ENCODE measurements around the gene IGF2BP2. TPM values are rescaled to one million over a fixed set of nuclear protein-coding genes. Genes with fewer than 3 reads are reported as not detected.
"Not testable (repeated sequence)": the region's sequence is repeated elsewhere in the genome, so short reads cannot be mapped to it uniquely, and the experiment has no call there.

IGF2BP2 gene
- polyA plus RNA-seq, 3 donors: 94.1 to 123 (median 122) TPM

DNA sequence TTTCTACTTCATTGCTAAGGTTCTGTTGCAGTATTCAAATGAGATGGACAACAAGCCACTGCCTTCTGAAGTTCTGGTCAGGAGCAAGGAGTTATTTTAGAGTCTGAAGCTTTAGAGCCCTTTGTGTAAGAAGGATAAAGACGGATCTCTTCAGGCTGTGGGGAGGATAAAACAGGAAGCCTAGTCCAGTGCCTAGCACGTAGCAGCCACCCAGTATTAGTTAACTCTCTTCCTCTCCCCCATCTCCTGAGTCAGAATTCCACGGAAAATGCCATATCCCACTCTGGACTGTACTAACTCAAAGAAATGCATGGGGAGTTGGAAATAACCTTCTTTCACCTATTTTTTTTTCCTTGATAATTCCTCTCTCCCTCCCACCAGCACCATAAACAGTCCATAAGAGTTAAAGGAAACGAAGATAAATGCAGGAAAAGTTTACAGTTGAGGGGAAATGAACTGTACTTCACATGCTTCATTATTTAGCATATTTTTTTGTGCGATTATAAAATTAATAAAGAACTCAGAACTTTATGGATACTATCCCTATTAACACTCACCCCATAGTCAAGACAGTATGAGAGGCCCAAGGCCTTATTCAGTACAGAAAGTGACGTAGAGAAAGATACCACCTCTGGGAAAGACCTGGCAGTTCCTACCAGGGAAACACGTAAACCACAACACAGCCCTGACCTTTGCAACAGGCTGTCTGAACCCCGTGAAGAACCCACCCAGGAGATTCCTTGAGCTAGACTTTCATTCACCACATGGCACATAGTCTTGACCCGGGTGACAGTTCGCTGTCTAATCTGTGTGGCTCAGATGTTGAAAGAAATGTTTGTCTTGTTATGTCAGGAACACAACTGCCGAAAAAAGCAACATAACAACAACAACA is 9.2 kb downstream of the IGF2BP2 start:
- DNase-seq: no peak

DNA sequence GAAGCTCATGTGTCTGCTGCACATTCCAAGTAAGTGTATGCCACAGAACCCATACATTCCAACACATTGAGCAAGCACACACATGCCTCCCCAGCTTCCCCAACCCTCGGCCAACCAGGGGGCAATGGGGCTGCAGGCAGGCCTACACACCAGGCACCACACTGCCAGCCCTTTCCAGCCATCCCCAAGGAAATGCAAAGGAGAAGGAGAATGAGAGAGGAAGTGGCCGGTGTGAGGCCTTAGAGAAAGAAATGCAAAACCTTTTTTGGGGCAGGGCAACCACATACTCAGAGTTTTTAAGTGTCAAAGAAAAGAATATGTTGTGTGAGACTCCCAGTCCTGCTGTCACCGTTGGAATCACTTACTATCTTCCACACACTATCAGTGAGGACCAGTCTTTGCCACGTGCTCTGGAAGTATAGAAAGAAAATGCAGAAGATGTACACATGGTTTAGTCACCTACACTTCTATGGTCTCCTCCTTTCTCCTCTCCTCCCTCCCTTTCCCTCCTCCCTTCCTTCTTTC is 11.1 kb downstream of the IGF2BP2 start:
- no peak for DNase-seq

DNA sequence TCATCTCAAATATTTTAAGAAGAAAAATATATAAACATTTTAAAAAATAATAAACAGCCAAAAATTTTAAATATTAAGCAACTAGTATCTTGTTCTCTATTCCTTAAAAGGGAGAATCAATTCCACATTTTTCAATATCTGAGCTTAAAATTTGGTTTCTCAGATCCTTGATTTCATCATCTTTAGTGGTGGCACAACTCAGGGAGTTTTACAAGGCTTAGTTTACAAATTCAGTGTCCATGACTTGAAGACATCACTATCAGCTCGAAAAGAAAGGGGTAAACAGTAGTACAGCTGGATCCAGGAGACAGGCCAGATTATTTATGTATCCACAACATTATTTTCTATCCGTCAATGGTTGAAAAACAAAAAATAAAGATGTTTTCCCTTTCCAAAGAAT is 11.6 kb downstream of the IGF2BP2 start:
- no peak for DNase-seq

DNA sequence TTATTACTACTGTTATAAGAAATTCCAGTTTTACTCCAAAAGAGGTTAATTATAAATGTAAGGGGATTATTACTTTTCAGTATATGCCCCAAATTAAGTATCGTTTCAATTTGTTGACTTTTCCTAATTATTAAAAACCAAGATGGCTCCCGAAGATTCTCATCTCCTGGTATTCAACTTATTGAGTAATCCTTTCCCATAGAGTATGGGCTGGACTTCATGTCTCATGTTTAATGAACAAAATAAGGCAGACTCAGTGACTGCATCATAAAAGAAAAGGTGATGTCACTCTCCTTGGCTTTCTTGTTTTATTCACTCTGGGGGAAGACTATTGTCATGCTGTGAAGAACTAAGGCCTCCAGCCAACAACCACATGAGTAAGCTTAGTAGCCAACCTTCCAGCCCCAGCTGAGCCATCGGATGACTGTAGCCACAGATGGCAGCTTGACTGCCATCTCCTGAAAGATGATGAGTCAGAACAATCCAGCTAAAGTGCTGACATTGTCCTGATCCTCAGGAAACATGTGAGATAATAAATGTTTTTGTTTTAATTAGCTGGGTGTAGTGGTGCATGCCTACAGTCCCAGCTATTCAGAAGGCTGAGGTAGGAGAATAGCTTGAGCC is 17.3 kb downstream of the IGF2BP2 start:
- DNase-seq: no peak

DNA sequence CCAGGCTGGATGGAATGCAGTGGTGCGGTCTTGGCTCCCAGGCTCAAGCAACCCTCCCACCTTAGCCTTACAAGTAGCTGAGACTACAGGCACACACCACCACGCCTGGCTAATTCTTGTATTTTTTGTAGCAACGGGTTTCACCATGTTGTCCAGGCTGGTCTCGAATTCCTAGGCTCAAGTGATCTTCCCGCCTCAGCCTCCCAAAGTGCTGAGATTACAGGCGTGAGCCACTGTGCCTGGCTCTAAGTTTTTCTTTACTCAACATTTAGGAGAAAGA is 26.1 kb downstream of the IGF2BP2 start:
- DNase-seq: not testable (repeated sequence)

DNA sequence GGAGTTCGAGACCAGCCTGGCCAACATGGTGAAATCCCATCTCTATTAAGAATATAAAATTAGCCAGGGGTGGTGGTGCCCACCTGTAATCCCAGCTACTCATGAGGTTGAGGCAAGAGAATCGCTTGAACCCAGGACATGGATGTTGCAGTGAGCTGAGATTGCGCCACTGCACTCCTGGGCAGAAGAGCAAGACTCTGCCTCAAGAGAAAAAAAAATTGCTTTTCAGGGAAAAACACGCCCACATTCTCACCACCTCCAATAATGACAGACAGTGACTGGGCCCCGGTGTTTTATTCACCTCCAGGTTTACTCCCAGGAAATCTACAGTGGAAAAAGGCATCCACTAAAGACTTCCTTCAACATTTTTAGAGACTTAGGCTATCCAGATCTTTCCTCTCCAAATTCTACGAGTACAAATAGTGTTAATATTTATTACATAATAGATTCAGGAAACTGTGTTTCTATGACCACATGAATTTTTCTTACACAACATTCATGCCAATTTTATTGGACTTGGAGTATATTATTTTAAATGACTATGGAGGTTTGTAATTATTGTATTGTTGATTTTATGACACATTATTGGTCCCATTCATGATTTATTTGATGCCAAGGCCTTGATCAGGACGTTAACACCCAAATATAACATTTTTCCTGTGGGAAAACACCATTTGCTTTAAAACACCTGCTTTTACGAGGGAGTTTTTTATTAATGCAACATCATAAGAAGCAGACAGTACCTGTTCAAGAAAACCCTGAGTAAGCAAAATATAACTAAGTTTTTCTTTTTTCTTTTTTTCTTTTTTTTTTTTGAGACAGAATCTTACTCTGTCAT is 26.6 kb downstream of the IGF2BP2 start:
- DNase-seq: no peak

DNA sequence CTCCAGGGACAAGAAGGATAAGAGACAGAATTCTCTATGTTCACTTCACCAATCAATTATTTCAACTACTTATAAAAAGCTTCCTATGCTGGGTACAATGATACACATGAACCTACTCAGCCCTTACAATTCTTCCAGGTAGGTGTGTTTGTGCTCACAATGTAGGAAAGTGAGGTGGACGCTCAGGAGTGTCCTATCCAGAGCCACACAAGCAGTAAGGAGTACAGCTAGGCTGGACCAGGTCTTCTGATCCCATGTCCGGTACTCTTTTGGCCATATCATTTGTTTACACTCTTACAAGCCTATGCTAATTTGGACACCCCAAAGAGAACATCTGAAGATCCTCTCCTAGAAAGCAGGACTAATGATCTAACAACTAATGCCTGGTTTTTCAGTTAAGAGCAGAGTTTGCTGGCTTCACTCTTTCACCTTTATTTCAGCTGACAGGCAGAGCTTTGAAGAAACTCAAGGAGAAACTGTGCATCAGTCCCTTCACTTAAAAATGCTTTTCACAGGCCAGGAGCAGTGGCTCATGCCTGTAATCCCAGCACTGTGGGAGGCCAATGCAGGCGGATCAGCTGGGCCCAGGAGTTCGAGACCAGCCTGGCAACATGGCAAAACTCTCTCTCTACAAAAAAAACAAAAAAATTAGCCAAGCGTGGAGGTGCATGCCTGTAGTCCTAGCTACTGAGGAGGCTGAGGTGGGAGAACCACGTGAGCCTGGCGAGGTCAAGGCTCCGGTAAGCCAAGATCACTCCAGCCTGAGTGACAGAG is 27.5 kb downstream of the IGF2BP2 start:
- no peak for DNase-seq

DNA sequence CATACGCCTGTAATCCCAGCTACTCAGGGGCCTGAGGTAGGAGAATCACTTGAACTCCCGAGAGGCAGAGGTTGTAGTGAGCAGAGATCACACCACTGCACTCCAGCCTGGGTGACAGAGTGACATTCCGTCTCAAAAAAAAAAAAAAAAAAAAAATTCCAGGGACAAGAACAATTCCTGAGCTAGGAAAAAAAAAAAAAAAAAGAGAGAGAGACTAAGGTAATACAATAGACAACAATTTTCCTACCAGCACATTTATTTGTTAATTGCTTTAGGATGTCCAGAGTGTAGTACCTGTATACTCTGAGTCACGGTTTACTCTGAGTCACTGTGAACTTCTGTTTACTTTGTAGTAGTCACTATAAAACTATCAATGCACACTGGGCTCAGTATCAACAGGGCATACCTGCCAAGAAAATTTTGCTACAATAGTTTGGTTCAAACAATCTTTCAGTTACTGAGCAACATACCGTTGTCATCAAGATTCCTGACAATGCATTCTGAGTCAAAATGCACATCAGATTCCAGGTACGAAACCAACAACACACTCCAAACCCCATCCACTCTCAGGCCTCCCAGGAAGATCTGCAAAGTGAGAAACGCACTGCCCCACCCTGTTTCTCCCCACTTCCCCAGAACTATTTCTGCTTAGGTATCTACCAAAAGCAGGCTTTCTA is 28.3 kb downstream of the IGF2BP2 start:
- DNase-seq: no peak

DNA sequence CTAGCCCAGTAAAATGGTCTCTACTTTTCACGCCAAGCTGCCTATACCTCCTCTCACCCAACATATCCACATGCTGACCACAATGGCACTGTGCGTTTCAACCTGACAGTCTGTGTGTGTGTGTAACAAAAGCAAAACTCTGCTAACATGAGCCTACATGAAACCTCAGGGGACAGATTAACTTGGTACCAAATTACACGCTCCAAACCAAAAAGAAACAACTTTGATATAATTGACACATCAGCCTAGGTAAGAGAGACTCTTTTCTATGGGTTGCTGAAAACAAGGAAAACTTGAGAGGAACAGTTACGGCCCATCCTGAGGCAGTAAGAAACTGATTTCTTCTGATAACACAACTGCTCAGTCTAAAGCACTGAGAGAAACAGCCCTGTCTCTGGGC is 31.5 kb downstream of the IGF2BP2 start:
- DNase-seq: no peak

DNA sequence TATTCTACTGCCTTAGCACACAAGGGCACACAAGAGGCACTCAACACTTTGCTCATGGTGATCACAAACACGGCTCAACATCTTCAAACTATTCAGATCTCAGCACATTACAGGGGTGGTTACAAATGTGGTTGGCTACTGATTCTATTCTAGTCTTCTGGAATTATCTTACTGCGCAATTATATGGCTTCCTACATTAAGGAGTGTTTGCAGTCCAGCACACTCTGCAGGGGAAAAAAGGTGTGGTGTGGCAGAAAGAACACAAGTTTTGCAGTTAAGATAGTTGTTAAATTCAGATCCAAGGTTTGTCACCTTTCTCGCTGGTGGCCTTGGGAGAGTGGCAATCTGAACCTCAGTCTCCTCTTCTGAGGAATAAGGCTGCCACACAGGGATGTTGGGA is 31.9 kb downstream of the IGF2BP2 start:
- no peak for DNase-seq

DNA sequence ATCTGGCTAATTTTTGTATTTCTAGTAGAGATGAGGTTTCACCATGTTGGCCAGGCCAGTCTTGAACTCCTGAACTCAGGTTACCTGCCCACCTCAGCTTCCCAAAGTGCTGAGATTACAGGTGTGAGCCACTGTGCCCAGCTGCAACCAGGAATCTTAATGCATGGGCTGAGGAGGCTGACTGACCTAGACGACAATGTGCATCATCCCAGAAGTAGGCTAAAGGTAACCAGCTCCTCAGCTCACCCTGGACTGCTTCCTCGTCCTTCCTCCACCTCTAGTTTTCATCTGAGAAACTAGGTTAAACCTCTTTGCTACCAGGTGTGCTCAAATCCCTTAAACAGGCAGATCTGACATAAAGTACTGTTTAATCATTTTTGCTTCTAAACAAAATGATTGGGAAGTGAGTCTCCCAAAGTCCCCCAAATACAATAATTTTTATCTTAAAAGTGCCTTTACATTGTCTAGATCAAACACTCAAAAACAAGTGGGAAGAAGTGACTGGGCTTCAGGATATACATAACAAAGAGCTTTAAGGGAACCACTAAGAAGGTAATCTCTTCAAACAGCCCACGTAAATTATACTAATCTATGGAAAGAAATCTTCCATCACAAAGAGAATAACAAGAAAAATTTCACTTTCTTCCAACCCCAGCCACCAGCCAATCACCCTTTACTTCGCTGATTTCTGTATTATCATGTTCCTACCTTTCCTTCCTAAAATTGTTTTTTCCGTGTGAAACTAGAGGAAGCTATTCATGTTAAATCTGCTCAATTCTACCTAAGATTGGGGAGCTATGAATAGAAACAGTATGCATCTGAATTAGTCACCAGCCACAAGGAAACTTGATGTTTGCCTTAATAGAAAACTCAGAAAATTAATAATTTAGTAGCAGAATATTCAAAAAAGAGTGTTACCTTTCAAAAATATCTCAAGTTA is 34.7 kb downstream of the IGF2BP2 start:
- no peak for DNase-seq

DNA sequence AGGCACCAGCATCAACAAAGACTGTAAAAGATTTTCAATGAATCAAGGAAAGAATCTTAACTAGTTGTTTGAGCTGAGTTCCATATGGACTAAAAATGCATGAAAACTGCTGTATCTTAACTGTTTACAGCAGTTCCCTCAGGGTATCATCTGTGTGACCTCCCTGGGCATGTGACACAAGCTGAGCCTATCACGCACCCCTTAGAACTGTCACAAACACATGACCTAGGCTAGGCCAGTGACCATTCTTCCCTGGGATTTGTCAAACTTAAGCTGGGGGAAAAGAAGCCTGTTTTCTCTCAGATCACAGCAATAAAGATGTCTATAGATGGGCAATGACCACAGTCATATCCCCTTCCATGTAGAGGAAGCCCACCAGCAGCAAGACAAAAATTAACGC is 35.7 kb downstream of the IGF2BP2 start:
- no peak for DNase-seq

DNA sequence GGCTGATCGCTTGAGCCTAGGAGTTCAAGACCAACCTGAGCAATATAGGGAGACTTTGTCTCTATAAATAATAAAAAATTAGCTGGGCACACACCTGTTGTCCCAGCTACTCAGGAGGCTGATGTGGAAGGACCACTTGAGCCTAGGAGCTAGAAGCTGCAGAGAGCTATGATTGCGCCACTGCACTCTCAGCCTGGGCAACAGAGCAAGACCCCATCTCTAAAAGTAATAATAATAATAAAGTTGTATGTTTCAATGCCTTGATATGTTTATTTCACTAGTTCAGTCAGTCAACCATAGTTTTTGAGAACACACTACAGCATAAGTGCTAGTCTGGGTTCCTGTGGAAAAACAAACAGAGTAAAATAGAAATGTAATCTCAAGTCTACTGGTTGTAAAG is 36.5 kb downstream of the IGF2BP2 start:
- DNase-seq: no peak

DNA sequence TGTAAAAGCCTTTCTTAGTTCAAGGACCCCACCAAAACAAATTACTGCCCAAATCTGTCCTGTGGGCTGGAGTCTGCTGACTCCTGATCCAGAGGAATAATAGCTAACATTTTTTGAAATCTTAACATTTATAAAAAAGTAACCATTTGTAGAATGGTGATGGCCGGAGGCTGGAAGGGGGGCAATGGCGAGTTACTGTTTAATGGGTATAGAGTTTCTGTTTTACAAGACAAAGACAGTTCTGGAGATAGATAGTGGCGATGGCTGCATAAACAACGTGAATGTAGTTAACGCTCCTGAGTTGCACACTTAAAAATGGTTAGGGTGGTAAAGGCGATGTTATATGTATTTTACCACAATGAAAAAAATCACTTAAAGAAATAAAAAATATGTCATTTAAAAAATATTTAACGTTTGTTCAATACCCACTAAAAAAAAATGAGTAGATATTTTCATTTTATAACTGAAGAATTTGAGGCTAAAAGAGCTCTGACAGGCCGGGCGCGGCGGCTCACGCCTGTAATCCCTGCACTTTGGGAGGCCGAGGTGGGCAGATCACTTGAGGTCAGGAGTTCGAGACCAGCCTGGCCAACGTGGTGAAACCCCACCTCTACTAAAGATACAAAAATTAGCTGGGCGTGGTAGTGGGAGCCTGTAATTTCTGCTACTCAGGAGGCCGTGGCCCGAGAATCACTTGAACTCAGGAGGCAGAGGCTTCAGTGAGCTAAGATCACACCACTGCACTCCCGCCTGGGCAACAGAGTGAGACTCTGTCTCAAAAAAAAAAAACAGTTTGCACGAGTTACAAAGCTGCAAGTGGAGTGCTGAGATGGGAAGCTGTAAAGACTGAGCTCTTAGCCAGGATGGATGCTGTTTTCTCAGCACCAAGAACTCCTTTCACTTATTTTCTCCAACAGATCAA is 37.6 kb downstream of the IGF2BP2 start:
- DNase-seq: no peak

DNA sequence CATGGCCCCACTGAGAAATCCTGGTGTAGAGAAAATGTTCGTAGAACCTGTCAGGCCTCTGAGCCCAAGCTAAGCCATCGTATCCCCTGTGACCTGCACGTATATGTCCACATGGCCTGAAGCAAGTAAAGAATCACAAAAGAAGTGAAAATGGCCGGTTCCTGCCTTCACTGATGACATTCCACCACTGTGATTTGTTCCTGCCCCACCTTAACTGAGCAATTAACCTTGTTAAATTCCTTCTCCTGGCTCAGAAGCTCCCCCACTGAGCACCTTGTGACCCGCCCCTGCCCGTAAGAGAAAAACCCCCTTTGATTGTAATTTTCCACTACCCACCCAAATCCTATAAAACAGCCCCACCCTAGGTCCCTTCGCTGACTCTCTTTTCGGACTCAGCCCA is 38.6 kb downstream of the IGF2BP2 start:
- DNase-seq: not testable (repeated sequence)

DNA sequence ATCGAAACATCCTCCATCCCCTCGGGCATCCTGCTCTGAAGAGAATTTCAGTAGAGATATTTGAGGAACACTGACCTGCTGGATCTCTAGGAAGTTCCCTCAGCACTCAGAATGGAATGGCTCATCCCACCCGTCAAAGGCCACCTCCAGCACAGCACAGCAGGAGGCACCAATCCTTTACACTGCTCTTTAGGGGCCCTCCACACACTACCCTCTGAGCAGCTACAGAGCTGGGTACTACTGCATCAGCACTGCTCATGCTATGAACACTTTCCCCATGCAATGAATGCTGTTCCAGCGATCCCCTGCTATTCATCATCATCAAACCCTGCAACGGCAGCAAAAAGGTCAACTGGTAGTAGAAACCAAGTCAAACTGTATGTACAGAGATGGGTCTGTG is 40.5 kb downstream of the IGF2BP2 start:
- no peak for DNase-seq

DNA sequence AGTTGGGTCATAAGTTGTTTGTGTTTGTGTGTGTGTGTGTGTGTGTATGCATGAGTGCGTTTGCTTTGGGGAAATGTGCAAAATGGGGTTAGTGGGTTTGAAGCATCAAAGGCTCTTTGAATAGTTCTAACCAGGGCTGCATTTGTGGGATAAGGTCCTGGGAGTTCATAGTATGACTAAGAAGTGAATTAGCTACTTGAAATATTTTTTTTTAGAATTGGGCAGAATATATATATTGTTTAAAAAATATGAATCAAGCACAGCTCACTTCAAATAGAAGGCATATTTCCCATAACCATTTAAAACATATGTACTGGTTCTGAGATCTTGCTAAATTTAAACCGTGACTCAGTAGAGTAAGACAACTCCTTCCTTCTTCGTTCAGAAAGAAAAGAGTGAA is 43.1 kb downstream of the IGF2BP2 start:
- DNase-seq: no peak

DNA sequence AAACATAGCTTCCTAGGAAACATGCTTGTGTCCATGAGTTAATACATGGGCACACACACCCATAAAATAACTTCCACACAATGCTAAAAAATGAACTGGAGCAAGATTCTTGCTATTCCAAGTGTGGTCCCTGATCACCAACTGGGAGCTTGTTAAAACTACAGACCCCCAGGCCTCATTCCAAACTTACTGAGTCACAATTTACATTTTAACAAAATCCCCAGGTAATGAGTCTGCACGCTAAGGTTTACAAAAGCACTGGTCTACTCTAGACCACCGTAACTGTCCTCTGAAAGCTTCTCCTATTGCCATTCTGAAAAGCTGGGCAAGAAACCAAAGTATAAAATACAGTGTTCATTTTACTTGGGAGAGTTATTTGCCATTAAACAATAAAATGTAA is 45.4 kb downstream of the IGF2BP2 start:
- no peak for DNase-seq

DNA sequence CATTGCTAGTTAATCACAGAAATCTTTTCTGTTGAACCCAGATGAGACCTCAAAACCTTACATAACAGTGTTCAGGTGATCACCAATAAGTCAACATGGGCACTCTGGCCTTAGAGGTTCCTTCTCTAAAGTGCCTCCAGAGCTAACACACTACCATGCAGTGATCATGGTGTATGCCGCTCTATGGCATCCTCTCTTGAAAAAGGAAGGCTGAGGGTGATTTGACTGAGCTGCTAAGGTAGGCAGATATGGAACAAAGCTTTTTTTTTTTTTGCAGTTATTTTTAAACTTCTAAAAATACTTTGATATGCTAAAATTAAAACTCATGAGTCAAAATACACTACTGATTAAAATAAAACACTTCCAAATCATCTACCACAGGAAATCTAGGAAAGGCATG is 46.0 kb downstream of the IGF2BP2 start:
- DNase-seq: no peak
